HFFc6 (cell line): ENCODE data around the gene SERPIND1. TPM values are rescaled to one million over a fixed set of nuclear protein-coding genes. Genes with fewer than 3 reads are reported as not detected.

Experiments
- DNase-seq: peaks from one replicate; pipeline ENCODE4 v3.0.0-alpha.2; 2018
- H3K27ac Mint-ChIP-seq: 2 replicates; pipeline ENCODE4 v1.8.0; 2020; ENCODE audit warnings: mild to moderate bottlenecking, mixed read lengths
- H3K27me3 Mint-ChIP-seq: 2 replicates; pipeline ENCODE4 v1.8.0; 2021; ENCODE audit warnings: mild to moderate bottlenecking, moderate library complexity, mixed read lengths; ENCODE audit not compliant: insufficient read depth
- H3K36me3 Mint-ChIP-seq: 2 replicates; pipeline ENCODE4 v1.8.0; 2021; ENCODE audit warnings: low read depth, mixed read lengths
- H3K4me1 Mint-ChIP-seq: 2 replicates; pipeline ENCODE4 v1.8.0; 2020; ENCODE audit warnings: low read depth, mixed read lengths
- H3K4me3 Mint-ChIP-seq: 2 replicates; pipeline ENCODE4 v1.8.0; 2020; ENCODE audit warnings: mild to moderate bottlenecking, moderate library complexity, mixed read lengths
- H3K9me3 Mint-ChIP-seq: 2 replicates; pipeline ENCODE4 v1.8.0; 2020; ENCODE audit warnings: mild to moderate bottlenecking, mixed read lengths
- CTCF ChIP-seq: fragments of 200-600 bp; sonication (generic); IDR thresholded peaks from 2 replicates; pipeline ENCODE4 v1.5.0; 2021; ENCODE audit warnings: antibody characterized with exemption, mild to moderate bottlenecking
- total RNA-seq, 6 experiments: library from RNA; stranded (reverse); fragmentation: NEBNext Ultra II Directional; extraction: Animal tissue kit (Norgen Biotek cat#: 25700); gene quantifications; 2 replicates in 1 of 6; 3 replicates in 5 of 6; pipeline ENCODE4 v1.2.3, GENCODE V29; 2021

Gene SERPIND1
- total RNA-seq, 6 experiments from 2014 or later = 0.07 to 0.19 (median 0.11) TPM; not detected in 1

DNA sequence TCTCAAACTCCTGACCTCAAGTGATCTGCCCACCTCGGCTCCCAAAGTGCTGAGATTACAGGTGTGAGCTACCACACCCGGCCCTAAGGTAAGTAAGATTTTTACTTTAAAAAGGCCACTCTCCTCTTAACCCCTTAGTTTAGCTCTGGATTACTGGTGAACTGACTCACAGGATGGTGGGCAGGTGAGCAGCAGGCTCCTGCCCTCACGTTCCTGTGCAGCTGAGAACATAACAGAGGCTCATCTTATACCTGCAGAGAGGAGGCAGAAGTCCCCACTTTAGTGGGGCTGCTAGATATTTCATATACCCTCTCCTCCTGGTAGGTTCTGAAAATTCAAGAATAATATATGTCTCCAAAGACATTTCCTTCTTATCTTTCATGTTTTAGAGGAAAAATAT lies 17.1 kb upstream of the SERPIND1 start:
- H3K27ac Mint-ChIP-seq = no peak overlapping the region
- peaks cover 16% of the 10 kb centered on the region; the same call in 1 of the 2 replicates for H3K36me3 Mint-ChIP-seq
- H3K4me1 Mint-ChIP-seq = peaks cover 8% of the 10 kb centered on the region
- H3K9me3 Mint-ChIP-seq = no peaks in the 10 kb centered on the region
- DNase-seq = no peak
- no peak overlapping the region for H3K4me3 Mint-ChIP-seq
- H3K27me3 Mint-ChIP-seq = no peaks in the 10 kb centered on the region; the same call in none of the 2 replicates
- no peak for TF ChIP-seq CTCF

DNA sequence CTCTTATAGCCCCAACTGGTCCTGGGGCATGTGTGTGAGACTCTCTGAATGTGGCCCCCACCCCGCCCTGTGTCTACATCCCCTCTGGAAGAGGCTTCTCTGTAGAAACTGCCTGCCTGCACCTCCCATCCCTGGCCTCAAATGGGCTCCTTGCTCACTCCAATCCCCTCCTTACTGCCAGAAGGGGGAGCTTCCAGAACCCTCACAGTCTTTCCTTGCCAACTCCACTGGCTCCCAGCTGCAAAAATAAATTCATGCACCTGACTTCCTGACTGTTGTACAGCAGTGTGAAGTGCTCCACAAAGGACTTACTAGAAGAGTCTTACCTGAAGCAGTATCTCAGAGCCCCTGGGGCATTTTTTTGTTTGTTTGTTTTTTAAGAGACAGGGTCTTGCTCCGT lies 15.2 kb upstream of the SERPIND1 start:
- Mint-ChIP-seq H3K27ac (no peak overlapping the region), H3K4me1 (peaks cover 15% of the 10 kb centered on the region), H3K27me3 (no peaks in the 10 kb centered on the region; the same call in 1 of the 2 replicates), H3K4me3 (no peak overlapping the region), H3K9me3 (no peaks in the 10 kb centered on the region), H3K36me3 (peaks cover 12% of the 10 kb centered on the region; the same call in 1 of the 2 replicates)
- no peak for TF ChIP-seq CTCF
- DNase-seq = no peak

- H3K36me3 Mint-ChIP-seq = peaks cover 24% of the 10 kb centered on the region
Observed at GRCh38 chr22:20760084-20760483, 13.8 kb upstream of the SERPIND1 start.

DNA sequence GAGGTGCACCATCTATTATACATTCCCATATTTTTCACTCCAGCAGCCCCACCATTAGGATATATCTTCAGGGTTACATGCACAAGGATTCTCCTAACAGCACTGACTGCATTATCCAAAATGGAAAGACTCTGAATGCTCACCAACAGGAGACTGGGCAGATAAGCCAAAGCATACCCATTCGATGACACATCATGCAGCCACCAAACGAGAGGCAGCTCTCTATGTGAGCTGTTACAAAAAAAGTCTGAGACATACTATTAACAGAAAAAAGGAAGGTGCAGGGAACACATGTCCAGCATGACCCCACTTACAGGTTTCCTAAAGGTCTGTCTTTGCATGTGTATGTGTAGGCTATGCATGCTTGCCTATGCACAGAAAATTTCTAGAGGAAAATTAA lies 12.4 kb upstream of the SERPIND1 start:
- no peak for TF ChIP-seq CTCF
- Mint-ChIP-seq H3K36me3 (peaks cover 25% of the 10 kb centered on the region), H3K4me1 (peaks cover 15% of the 10 kb centered on the region), H3K4me3 (no peak overlapping the region), H3K27me3 (peaks cover 3% of the 10 kb centered on the region), H3K27ac (no peak overlapping the region), H3K9me3 (no peaks in the 10 kb centered on the region)
- peak; percentile 57 for DNase-seq

More at GRCh38 chr22:20760084-20760483, 13.8 kb upstream of the SERPIND1 start:
- Mint-ChIP-seq H3K4me3 (no peak overlapping the region), H3K27ac (no peak overlapping the region), H3K9me3 (no peaks in the 10 kb centered on the region), H3K4me1 (peaks cover 15% of the 10 kb centered on the region), H3K27me3 (peaks cover 2% of the 10 kb centered on the region)
- DNase-seq = no peak
- TF ChIP-seq CTCF = no peak

DNA sequence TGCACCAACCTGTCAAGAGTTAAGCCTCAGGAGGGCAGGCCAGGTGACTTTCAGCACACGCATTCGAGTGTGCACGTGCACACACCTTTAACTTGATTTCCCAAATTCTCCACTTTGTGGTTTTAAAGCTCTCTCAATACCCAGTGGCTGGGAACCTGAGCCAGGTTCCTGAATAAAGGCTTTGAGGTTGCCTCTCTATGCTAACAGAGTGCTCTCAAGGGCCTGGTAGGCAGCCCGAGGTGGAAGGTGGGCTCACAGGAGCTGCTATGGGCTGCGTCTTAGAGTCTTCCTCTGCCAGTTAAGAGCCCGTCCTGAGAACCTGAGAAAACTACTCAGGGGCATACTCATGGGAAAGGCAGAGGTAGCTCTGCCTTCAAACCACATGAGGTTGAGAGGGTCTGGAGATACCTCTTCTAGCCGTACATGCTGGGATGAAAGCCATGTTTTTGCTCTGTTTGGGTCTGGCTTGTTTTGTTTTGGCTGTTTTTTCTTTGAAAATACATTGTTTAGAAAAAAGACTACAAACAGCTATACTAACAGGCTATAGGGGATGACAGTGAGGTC lies 11.6 kb upstream of the SERPIND1 start:
- TF ChIP-seq CTCF = no peak
- H3K36me3 Mint-ChIP-seq = peaks cover 20% of the 10 kb centered on the region; the same call in 1 of the 2 replicates
- H3K4me1 Mint-ChIP-seq = peaks cover 15% of the 10 kb centered on the region
- no peaks in the 10 kb centered on the region for H3K9me3 Mint-ChIP-seq
- H3K27ac Mint-ChIP-seq = no peak overlapping the region
- H3K27me3 Mint-ChIP-seq = peaks cover 3% of the 10 kb centered on the region
- H3K4me3 Mint-ChIP-seq = no peak overlapping the region
- DNase-seq = no peak
